ENCODE measurements around the gene SPATA6.

Gene SPATA6

DNA sequence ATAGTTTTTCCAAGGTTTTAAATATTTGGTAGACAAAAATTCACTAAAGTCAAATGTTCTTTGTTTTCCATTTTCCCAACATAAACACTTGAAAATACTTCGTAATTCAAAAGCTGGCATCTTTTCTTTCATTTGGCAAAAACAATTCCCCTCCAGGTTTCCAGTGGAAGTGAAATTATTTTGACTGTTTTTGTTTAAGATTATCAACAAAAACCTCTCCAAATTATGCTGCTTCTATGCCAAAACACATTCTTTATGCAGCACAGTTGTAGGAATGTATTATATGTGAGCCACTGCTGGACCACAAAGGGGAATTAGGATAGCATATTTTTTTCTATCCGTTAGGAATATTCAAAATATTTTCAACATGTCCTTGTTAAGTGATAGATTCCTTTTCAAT is 205.4 kb downstream of the SPATA6 start:
- no peak for TF ChIP-seq TCF4 (CRISPR knock-in tag; IDR thresholded peaks at IDR 0.05; ENCODE audit: borderline replicate concordance)
- no peak for TF ChIP-seq TSHZ2 (CRISPR knock-in tag; IDR thresholded peaks at IDR 0.05)
- TF ChIP-seq ZNF565 (CRISPR knock-in tag; conservative IDR thresholded peaks at IDR 0.05; ENCODE audit: low read depth) = no peak
- TF ChIP-seq POU6F1 (CRISPR knock-in tag; IDR thresholded peaks at IDR 0.05; ENCODE audit: borderline replicate concordance, low read depth) = no peak
- TF ChIP-seq ISL1 (CRISPR knock-in tag; IDR thresholded peaks at IDR 0.05) = no peak
- no peak for TF ChIP-seq GLIS3 (CRISPR knock-in tag; IDR thresholded peaks at IDR 0.05)
- TF ChIP-seq, protein P1, sequence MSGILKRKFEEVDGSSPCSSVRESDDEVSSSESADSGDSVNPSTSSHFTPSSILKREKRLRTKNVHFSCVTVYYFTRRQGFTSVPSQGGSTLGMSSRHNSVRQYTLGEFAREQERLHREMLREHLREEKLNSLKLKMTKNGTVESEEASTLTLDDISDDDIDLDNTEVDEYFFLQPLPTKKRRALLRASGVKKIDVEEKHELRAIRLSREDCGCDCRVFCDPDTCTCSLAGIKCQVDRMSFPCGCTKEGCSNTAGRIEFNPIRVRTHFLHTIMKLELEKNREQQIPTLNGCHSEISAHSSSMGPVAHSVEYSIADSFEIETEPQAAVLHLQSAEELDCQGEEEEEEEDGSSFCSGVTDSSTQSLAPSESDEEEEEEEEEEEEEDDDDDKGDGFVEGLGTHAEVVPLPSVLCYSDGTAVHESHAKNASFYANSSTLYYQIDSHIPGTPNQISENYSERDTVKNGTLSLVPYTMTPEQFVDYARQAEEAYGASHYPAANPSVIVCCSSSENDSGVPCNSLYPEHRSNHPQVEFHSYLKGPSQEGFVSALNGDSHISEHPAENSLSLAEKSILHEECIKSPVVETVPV (CRISPR knock-in tag; IDR thresholded peaks at IDR 0.05) = no peak
- TF ChIP-seq TOX (CRISPR knock-in tag; IDR thresholded peaks at IDR 0.05; ENCODE audit: borderline replicate concordance) = no peak
- no peak for TF ChIP-seq ZFP30 (CRISPR knock-in tag; IDR thresholded peaks at IDR 0.05)
- no peak for TF ChIP-seq CREB5 (CRISPR knock-in tag; IDR thresholded peaks at IDR 0.05; ENCODE audit: low read depth)
- TF ChIP-seq ZFP3 (CRISPR knock-in tag; IDR thresholded peaks at IDR 0.05) = no peak
- TF ChIP-seq ARNTL (CRISPR knock-in tag; IDR thresholded peaks at IDR 0.05; ENCODE audit: borderline replicate concordance, low read depth) = no peak
- no peak for TF ChIP-seq ZC3H10 (CRISPR knock-in tag; IDR thresholded peaks at IDR 0.05)
- TF ChIP-seq CSDC2 (CRISPR knock-in tag; IDR thresholded peaks at IDR 0.05) = no peak
- ATAC-seq = no peak

DNA sequence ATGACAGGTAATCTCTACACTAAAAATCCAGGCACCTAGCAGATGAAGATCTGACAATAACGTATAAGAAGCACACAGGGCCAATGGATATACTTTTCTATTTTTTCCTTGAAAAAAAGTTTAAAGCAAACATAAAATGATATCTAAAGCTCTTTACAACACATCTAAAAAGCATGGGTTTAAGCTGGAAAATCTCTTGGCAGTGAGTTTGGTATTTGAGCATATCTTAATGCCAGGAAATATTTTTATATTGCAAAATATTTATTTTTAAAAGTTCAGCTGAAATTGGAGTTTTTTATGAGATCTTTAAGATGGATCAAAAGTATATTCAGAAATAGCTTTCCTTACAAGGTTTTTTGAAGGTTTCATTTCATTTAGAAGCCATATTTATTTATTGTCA is 209.0 kb downstream of the SPATA6 start:
- TF ChIP-seq TCF4 (CRISPR knock-in tag; IDR thresholded peaks at IDR 0.05; ENCODE audit: borderline replicate concordance) = no peak
- no peak for TF ChIP-seq TOX (CRISPR knock-in tag; IDR thresholded peaks at IDR 0.05; ENCODE audit: borderline replicate concordance)
- TF ChIP-seq, protein P1 (CRISPR knock-in tag; IDR thresholded peaks at IDR 0.05) = no peak
- TF ChIP-seq ISL1 (CRISPR knock-in tag; IDR thresholded peaks at IDR 0.05) = no peak
- TF ChIP-seq ZNF565 (CRISPR knock-in tag; conservative IDR thresholded peaks at IDR 0.05; ENCODE audit: low read depth) = no peak
- no peak for TF ChIP-seq ZNF70 (CRISPR knock-in tag; IDR thresholded peaks at IDR 0.05)
- TF ChIP-seq BACH2 (CRISPR knock-in tag; IDR thresholded peaks at IDR 0.05; ENCODE audit: borderline replicate concordance) = no peak
- no peak for TF ChIP-seq PPARA (CRISPR knock-in tag; IDR thresholded peaks at IDR 0.05; ENCODE audit: borderline replicate concordance)
- no peak for TF ChIP-seq ZNF8 (CRISPR knock-in tag; IDR thresholded peaks at IDR 0.05)
- TF ChIP-seq POU6F1 (CRISPR knock-in tag; IDR thresholded peaks at IDR 0.05; ENCODE audit: borderline replicate concordance, low read depth) = no peak
- TF ChIP-seq ZFP3 (CRISPR knock-in tag; IDR thresholded peaks at IDR 0.05) = no peak
- no peak for TF ChIP-seq ZFP30 (CRISPR knock-in tag; IDR thresholded peaks at IDR 0.05)
- no peak for TF ChIP-seq RARB (CRISPR knock-in tag; IDR thresholded peaks at IDR 0.05)
- TF ChIP-seq GLIS3 (CRISPR knock-in tag; IDR thresholded peaks at IDR 0.05) = no peak
- TF ChIP-seq ARNTL (CRISPR knock-in tag; IDR thresholded peaks at IDR 0.05; ENCODE audit: borderline replicate concordance, low read depth) = no peak
- no peak for TF ChIP-seq CSDC2 (CRISPR knock-in tag; IDR thresholded peaks at IDR 0.05)
- no peak for TF ChIP-seq CREB5 (CRISPR knock-in tag; IDR thresholded peaks at IDR 0.05; ENCODE audit: low read depth)
- TF ChIP-seq, protein P2, sequence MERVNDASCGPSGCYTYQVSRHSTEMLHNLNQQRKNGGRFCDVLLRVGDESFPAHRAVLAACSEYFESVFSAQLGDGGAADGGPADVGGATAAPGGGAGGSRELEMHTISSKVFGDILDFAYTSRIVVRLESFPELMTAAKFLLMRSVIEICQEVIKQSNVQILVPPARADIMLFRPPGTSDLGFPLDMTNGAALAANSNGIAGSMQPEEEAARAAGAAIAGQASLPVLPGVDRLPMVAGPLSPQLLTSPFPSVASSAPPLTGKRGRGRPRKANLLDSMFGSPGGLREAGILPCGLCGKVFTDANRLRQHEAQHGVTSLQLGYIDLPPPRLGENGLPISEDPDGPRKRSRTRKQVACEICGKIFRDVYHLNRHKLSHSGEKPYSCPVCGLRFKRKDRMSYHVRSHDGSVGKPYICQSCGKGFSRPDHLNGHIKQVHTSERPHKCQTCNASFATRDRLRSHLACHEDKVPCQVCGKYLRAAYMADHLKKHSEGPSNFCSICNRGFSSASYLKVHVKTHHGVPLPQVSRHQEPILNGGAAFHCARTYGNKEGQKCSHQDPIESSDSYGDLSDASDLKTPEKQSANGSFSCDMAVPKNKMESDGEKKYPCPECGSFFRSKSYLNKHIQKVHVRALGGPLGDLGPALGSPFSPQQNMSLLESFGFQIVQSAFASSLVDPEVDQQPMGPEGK (CRISPR knock-in tag; IDR thresholded peaks at IDR 0.05; ENCODE audit: borderline replicate concordance) = no peak
- no peak for TF ChIP-seq OSR1 (CRISPR knock-in tag; IDR thresholded peaks at IDR 0.05)
- ATAC-seq = no peak

Data from SK-N-SH treated with all-trans-retinoic acid at 6 μM for 48 hours (cell line).